ENCODE data around the gene TCF7L1. TPM values are rescaled to one million over a fixed set of nuclear protein-coding genes. Genes with fewer than 3 reads are reported as not detected.
A peak's percentile ranks its signal among the peaks of the same experiment; 100 is the strongest.

Gene TCF7L1
- total RNA-seq, 2 experiments from 2014 or later, result 0.07 TPM; not detected in 1

DNA sequence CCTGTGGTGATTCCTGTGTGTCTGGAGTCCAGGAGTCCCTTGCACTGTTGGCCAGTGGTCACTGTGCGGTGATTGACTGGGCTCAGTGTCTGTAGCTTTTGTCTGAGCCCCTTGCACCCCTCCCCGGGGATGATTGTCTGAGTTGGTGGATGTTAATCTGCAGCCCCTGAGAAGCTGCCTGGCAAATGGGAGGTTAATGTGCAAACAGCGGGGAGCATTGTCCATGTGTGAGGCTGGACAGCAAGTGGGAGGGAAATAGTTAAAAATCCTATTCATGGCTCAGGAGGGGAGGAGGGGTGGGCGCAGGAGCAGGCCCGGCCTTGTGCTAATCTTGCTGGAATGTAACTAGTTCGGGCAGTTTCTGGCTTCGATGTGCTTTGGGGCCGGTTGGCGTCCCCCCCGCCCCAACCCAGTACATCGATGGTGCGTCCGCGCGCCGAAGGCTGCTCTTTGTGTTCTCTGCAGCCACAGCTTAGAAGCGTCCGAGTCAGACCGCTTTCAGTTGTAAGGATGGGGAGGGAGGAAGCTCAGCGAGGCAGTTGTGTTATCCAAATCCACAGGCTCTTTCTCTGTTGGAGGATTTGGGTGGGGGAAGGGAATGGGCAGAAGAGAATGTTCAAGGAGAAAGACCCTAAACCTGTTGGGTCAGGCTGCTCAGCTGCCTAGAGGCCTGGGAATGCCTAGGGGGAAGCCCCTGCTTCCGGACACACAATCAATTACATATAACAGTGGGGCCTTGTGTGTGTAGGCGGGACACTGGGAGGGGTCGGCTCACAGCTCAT is 122.8 kb downstream of the TCF7L1 start:
- H3K36me3 Mint-ChIP-seq (ENCODE audit: low read depth), result no peaks in the 10 kb centered on the region
- DNase-seq, result no peak
- no peaks in the 10 kb centered on the region for H3K27me3 Mint-ChIP-seq (ENCODE audit: low read depth)
- H3K4me3 Mint-ChIP-seq, result no peak overlapping the region
- no peaks in the 10 kb centered on the region for H3K4me1 Mint-ChIP-seq (ENCODE audit: low read depth)
- no peaks in the 10 kb centered on the region for H3K9me3 Mint-ChIP-seq
- intact Hi-C loops (cut with micrococcal nuclease), result no loop called here
- CTCF ChIA-PET, result interaction anchor here (1.1 kb wide), 1 partner anchor 10 kb away, joined by 5 read pairs; no protein-coding TSS in a partner anchor
- H3K27ac Mint-ChIP-seq, result no peak overlapping the region

DNA sequence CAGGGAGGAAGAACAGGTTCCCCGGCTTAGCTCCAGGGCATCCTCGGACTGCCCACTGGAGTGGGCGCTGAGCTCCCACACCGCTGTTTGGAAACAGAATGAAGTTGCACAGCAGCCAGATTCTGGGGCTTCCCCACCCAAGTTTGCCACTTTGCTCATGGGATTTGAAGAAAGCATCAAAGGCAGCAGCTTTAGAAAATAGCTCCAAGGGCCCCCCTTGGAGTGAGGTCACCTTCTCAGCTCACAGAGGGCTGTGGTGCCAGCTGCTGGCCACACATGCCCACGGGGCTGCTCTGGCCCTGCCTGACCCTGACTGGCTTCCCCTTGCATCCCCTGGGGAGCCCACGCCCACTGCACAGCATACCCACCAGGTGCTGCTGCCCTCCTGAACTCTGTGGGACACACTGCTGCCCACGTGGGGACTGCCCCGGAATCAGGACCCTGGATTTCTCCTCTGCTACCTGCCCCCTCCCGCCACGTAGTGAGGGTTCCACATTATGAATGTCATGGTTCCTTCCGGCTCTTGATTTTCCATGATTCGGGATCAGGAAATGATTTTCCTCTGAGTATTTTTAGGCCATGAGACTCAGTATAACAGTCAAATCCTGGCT is 124.3 kb downstream of the TCF7L1 start:
- H3K36me3 Mint-ChIP-seq (ENCODE audit: low read depth), result no peaks in the 10 kb centered on the region
- H3K9me3 Mint-ChIP-seq, result no peaks in the 10 kb centered on the region
- no peak overlapping the region for H3K27ac Mint-ChIP-seq
- H3K27me3 Mint-ChIP-seq (ENCODE audit: low read depth), result no peaks in the 10 kb centered on the region
- intact Hi-C loops (cut with micrococcal nuclease), result no loop called here
- no peaks in the 10 kb centered on the region for H3K4me1 Mint-ChIP-seq (ENCODE audit: low read depth)
- DNase-seq, result no peak
- no peak overlapping the region for H3K4me3 Mint-ChIP-seq
- CTCF ChIA-PET, result interaction anchor here (0.6 to 1.2 kb wide), 4 partner anchors 8 to 227 kb away, joined by 3 to 5 read pairs (median 5); no protein-coding TSS in a partner anchor

GRCh38 chr2:85257970-85258605 is 124.9 kb downstream of the TCF7L1 start:
- Mint-ChIP-seq H3K36me3 (ENCODE audit: low read depth) (no peaks in the 10 kb centered on the region), H3K27me3 (ENCODE audit: low read depth) (no peaks in the 10 kb centered on the region), H3K27ac (no peak overlapping the region), H3K4me1 (ENCODE audit: low read depth) (no peaks in the 10 kb centered on the region), H3K4me3 (no peak overlapping the region), H3K9me3 (no peaks in the 10 kb centered on the region)
- CTCF ChIA-PET, result interaction anchor here (1.0 kb wide), 1 partner anchor 11 kb away, joined by 3 read pairs; no protein-coding TSS in a partner anchor
- DNase-seq, result no peak
- intact Hi-C loops (cut with micrococcal nuclease), result no loop called here

- no peaks in the 10 kb centered on the region for H3K27me3 Mint-ChIP-seq (ENCODE audit: low read depth)
Observed at GRCh38 chr2:85259101-85259590, 126.0 kb downstream of the TCF7L1 start.

DNA sequence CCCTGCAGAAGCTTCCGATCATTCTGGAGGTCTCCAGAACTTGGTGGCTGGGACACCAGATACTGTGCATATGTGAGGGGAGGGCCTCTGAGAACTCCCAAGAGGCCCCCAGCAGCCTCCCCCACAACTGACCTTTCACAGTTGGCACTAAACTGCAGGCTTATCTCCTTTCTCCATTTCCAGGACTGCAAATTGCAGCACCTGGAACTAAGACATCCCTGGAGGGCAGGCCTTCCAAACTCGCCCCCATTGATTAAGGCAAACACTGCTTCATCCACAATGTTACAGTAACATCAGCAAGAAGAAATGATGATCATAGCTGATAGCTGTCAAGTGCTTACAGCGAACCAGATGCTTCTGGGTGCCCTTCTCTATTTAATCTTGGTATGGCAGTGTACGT is 126.7 kb downstream of the TCF7L1 start:
- CTCF ChIA-PET, result interaction anchor here (1.2 kb wide), 1 partner anchor 25 kb away, joined by 3 read pairs; no protein-coding TSS in a partner anchor
- no peaks in the 10 kb centered on the region for H3K4me1 Mint-ChIP-seq (ENCODE audit: low read depth)
- DNase-seq, result no peak
- no peaks in the 10 kb centered on the region for H3K36me3 Mint-ChIP-seq (ENCODE audit: low read depth)
- H3K27ac Mint-ChIP-seq, result no peak overlapping the region
- H3K9me3 Mint-ChIP-seq, result no peaks in the 10 kb centered on the region
- H3K27me3 Mint-ChIP-seq (ENCODE audit: low read depth), result no peaks in the 10 kb centered on the region
- intact Hi-C loops (cut with micrococcal nuclease), result no loop called here
- H3K4me3 Mint-ChIP-seq, result no peak overlapping the region

More at GRCh38 chr2:85259101-85259590, 126.0 kb downstream of the TCF7L1 start:
- Mint-ChIP-seq H3K9me3 (no peaks in the 10 kb centered on the region), H3K4me1 (ENCODE audit: low read depth) (no peaks in the 10 kb centered on the region), H3K36me3 (ENCODE audit: low read depth) (no peaks in the 10 kb centered on the region), H3K27ac (no peak overlapping the region), H3K4me3 (no peak overlapping the region)
- no peak for DNase-seq
- intact Hi-C loops (cut with micrococcal nuclease), result no loop called here
- CTCF ChIA-PET, result no interaction called here

DNA sequence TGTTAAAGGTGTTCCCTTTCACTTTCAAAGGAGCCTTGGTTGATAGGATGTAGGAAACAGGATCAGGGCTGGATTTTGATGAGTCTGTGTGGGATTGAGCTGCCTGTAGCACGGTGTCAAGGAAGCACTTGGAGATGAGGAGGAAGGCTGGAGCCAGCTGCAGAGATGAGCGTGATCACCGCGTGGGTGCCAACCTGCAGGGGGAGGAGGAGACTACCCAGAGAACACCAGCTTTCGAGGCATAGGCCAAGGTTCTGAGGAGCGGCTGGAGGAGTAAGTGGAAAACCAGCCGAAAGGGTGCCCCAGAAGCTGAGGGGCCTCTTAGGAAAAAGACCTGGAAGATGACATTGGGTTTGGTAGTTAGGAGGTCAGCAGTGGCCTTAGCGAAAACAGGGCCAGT is 130.4 kb downstream of the TCF7L1 start:
- Mint-ChIP-seq H3K36me3 (ENCODE audit: low read depth) (no peaks in the 10 kb centered on the region), H3K27me3 (ENCODE audit: low read depth) (no peaks in the 10 kb centered on the region), H3K4me3 (no peak overlapping the region), H3K27ac (no peak overlapping the region), H3K4me1 (ENCODE audit: low read depth) (no peaks in the 10 kb centered on the region), H3K9me3 (no peaks in the 10 kb centered on the region)
- no peak for DNase-seq
- CTCF ChIA-PET, result interaction anchor here (1.4 kb wide), 1 partner anchor 37 kb away, joined by 5 read pairs; no protein-coding TSS in a partner anchor
- intact Hi-C loops (cut with micrococcal nuclease), result no loop called here

DNA sequence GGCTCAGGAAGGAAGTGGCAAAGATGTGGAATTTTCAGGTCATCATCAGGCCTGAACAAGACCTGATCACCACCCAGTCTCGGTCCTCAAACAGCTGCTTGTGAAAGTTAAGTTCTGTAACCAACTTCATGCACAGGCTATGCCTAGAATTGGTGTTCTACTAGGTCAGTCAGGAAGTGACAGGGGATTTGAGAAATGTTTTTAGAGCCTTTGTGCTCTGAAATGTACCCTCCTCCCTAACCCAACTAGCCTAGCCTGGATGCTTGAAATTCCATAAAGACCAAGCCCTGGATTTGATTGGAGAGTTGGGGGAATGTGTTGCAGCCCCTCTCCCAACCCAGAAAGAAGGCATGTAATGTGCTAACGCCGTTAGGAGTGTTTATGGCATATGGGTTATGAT is 131.3 kb downstream of the TCF7L1 start:
- DNase-seq, result no peak
- intact Hi-C loops (cut with micrococcal nuclease), result no loop called here
- Mint-ChIP-seq H3K4me3 (no peak overlapping the region), H3K36me3 (ENCODE audit: low read depth) (no peaks in the 10 kb centered on the region), H3K9me3 (no peaks in the 10 kb centered on the region), H3K27ac (no peak overlapping the region), H3K4me1 (ENCODE audit: low read depth) (no peaks in the 10 kb centered on the region), H3K27me3 (ENCODE audit: low read depth) (no peaks in the 10 kb centered on the region)
- CTCF ChIA-PET, result interaction anchor here (0.9 to 2.5 kb wide), 2 partner anchors 20 to 36 kb away, joined by 7 to 26 read pairs; no protein-coding TSS in a partner anchor

DNA sequence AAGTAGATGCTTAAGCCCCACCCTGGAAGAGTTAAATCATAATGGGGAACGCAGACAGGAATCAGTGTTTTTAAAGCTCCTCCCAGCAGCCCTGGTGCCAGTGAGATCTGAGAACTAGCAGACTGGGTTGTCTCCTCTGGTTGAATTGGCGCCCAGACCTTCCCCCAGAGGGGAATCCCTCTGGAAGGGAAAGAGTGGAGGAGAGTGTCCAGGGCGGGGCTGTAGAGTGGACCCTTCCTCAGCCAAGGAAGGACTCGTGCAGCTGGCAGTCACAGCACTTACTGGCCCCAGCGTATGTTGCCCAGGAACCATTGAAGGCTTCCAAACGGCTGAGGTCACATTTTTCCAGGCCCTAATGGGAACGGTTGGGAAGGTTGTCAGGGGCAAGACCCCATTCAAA is 132.1 kb downstream of the TCF7L1 start:
- Mint-ChIP-seq H3K36me3 (ENCODE audit: low read depth) (no peaks in the 10 kb centered on the region), H3K9me3 (no peaks in the 10 kb centered on the region), H3K4me1 (ENCODE audit: low read depth) (no peaks in the 10 kb centered on the region), H3K4me3 (no peak overlapping the region), H3K27me3 (ENCODE audit: low read depth) (no peaks in the 10 kb centered on the region), H3K27ac (no peak overlapping the region)
- DNase-seq, result no peak
- intact Hi-C loops (cut with micrococcal nuclease), result no loop called here
- CTCF ChIA-PET, result interaction anchor here (0.9 to 3.6 kb wide), 6 partner anchors 8 to 35 kb away, joined by 5 to 42 read pairs (median 10); no protein-coding TSS in a partner anchor

DNA sequence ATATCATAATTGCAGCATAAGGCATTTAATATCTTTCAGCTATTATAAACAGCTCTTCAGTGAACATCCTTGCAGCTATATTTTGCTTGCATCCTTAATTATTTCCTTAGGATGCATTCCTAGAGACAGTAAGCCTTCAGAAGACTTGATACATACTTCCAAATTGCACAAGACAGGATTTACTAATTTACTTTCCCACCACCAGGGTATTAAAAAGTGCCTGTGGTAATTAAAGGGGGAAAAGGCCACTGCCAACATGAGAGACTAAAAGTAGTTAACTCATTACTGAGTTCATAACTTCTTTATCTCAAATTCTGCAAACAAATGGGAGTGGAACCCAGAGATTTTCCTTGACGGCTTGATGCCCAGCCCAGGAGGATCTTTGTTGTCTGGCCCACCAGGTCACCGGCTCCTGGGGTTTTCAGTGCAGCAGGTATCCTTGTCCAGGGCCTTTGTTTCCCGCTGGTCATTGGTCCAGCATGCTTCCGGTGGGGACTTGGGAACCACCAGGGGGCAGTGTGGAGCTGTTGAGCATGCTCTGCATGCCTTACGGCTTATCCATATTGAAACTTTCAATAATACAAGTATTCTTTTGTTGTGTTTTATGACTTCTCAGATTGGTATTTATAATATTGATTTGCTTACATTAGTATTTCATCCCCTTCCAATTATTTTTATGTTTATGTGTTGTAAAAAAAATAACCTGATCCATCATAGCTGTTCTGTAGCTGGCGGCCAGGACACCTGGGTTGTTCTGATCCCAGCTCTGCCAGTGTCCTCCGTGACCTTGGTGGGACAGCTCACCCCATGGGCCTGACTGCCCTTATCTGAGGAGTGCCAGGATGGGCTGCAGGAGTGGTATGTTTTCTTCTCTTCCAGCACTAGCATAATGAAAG is 133.2 kb downstream of the TCF7L1 start:
- no peak overlapping the region for H3K4me3 Mint-ChIP-seq
- no peaks in the 10 kb centered on the region for H3K4me1 Mint-ChIP-seq (ENCODE audit: low read depth)
- DNase-seq, result peak; percentile 80
- no peak overlapping the region for H3K27ac Mint-ChIP-seq
- CTCF ChIA-PET, result interaction anchor here (0.5 to 3.6 kb wide), 19 partner anchors 8 to 636 kb away, joined by 3 to 42 read pairs (median 3); no protein-coding TSS in a partner anchor
- H3K36me3 Mint-ChIP-seq (ENCODE audit: low read depth), result no peaks in the 10 kb centered on the region
- no peaks in the 10 kb centered on the region for H3K9me3 Mint-ChIP-seq
- intact Hi-C loops (cut with micrococcal nuclease), result loop anchor here (1.0 kb wide), 2 partner anchors 19 to 32 kb away; no protein-coding TSS in a partner anchor
- H3K27me3 Mint-ChIP-seq (ENCODE audit: low read depth), result no peaks in the 10 kb centered on the region

DNA sequence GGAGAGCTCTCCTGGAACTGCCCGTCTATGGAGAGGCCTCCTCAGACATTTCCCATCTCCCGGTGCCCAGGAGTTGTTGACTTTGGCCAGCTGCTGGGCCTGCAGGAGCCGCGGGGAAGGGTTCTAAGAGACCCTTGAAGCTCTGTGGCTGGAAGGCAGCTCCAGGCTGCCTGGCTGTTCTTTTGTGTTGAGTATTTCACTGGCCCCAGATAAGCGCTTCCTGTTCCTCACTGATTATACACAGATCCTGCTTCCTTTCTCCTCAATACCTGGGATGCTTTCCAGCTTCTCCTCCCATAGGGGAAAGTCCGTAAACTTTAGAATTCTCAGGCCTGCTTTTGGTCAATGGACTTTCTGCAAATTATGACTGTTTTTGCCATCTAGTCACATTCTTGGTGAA is 136.8 kb downstream of the TCF7L1 start:
- intact Hi-C loops (cut with micrococcal nuclease), result no loop called here
- no peaks in the 10 kb centered on the region for H3K4me1 Mint-ChIP-seq (ENCODE audit: low read depth)
- no peaks in the 10 kb centered on the region for H3K9me3 Mint-ChIP-seq
- H3K27me3 Mint-ChIP-seq (ENCODE audit: low read depth), result no peaks in the 10 kb centered on the region
- DNase-seq, result no peak
- no peak overlapping the region for H3K4me3 Mint-ChIP-seq
- no peak overlapping the region for H3K27ac Mint-ChIP-seq
- CTCF ChIA-PET, result interaction anchor here (5.1 kb wide), 1 partner anchor 16 kb away, joined by 29 read pairs; no protein-coding TSS in a partner anchor
- no peaks in the 10 kb centered on the region for H3K36me3 Mint-ChIP-seq (ENCODE audit: low read depth)

DNA sequence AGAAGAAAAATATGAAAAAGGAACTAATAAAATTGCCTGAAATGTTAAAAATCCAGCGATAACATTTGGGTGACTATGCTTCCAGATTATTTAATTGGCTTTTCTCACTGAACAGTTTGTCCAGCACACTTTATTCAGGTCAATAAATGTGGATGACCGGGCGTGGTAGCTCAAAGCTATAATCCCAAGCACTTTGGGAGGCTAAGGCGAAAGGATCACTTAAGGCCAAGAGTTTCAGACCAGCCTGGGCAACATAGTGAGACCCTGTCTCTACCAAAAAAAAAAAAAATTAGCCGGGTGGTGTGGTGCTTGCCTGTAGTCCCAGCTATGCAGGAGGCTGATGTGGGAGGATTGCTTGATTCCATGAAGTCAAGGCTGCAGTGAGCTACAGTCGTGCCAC is 139.2 kb downstream of the TCF7L1 start:
- H3K36me3 Mint-ChIP-seq (ENCODE audit: low read depth), result no peaks in the 10 kb centered on the region
- H3K27me3 Mint-ChIP-seq (ENCODE audit: low read depth), result no peaks in the 10 kb centered on the region
- H3K4me1 Mint-ChIP-seq (ENCODE audit: low read depth), result no peaks in the 10 kb centered on the region
- CTCF ChIA-PET, result interaction anchor here (5.1 kb wide), 1 partner anchor 13 kb away, joined by 29 read pairs; no protein-coding TSS in a partner anchor
- no peaks in the 10 kb centered on the region for H3K9me3 Mint-ChIP-seq
- no peak for DNase-seq
- no peak overlapping the region for H3K4me3 Mint-ChIP-seq
- H3K27ac Mint-ChIP-seq, result no peak overlapping the region
- intact Hi-C loops (cut with micrococcal nuclease), result no loop called here

Measured in activated naive CD4-positive, alpha-beta T cell treated with anti-CD3 and anti-CD28 coated beads for 36 hours (primary cell).